ENCODE measurements around the gene DDX27.

The DDX27 gene

DNA sequence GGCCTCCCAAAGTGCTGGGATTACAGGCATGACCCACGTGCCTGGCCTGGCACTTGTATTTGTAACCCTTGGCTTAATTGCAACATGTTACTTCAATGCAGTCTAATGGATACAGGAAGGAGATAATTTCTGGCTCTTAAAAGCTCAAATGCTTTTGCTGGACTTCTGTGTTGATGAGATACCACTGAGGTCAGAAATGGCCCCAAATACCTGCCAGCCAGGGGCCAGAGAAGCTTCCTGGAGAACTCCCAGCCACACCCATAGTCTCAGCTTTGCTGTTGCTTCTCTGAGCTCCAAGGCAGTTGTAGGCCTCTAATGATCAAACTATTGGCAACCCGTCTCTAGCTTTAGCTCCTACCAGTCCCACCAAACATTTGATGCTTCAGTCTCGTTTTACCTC, 72.8 kb downstream of the DDX27 start:
- no peak for DNase-seq

DNA sequence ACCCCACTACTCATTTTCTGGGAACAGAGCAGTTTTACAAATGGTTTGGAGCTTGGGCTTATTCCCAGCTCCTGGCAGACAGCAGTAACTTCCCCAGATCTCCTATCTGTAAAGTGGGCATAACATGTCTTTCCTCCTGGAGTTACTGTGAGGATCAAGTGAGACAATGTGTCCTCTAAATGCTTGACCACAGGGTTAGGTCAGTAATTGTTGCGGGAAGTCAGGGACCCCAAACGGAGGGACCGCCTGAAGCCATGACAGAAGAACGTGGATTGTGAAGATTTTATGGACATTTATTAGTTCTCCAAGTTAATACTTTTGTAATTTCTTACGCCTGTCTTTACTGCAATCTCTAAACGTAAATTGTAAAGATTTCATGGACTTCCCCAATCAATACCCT, 73.9 kb downstream of the DDX27 start:
- no peak for DNase-seq
